GM19468 (cell line): ENCODE data around the gene TRERF1.

Source experiments
- ATAC-seq: cut with Tn5 transposase; IDR thresholded peaks from one replicate; pipeline ENCODE4 v1.9.1; 2021; ENCODE audit warnings: mild to moderate bottlenecking, moderate library complexity, moderate number of reproducible peaks; ENCODE audit not compliant: unreplicated experiment; ENCODE audit errors: extremely low read depth

TRERF1 gene

DNA sequence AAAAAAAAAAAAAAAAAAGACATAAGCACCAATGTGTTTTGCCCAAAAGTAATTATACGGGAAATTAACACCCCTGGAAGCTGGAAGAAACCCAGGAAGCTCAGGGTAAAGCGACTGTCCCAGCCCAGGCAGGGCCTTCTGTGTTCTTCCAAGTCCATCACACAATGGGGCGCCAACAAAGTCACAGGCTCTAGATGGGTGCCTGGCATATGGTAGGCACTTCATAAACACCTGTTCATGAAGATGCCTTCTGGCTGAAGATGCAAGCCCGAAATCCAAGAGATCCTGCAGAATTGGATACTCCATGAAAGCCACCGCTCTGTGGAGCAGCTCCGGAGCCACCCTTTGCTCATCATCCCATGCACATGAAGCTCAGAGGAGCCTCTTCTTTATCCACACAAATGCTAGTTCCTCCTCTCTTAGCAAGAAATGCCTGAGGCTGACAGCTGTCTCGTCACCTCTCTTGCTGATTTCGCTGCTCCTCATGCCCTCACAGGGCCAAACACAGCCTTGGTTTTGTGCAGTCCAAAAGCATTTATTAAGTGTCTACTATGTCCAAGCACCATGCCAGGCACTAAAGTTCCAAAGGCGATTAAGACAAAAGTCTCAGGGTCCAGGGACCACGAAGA lies 76.6 kb downstream of the TRERF1 start:
- ATAC-seq, result no peak

DNA sequence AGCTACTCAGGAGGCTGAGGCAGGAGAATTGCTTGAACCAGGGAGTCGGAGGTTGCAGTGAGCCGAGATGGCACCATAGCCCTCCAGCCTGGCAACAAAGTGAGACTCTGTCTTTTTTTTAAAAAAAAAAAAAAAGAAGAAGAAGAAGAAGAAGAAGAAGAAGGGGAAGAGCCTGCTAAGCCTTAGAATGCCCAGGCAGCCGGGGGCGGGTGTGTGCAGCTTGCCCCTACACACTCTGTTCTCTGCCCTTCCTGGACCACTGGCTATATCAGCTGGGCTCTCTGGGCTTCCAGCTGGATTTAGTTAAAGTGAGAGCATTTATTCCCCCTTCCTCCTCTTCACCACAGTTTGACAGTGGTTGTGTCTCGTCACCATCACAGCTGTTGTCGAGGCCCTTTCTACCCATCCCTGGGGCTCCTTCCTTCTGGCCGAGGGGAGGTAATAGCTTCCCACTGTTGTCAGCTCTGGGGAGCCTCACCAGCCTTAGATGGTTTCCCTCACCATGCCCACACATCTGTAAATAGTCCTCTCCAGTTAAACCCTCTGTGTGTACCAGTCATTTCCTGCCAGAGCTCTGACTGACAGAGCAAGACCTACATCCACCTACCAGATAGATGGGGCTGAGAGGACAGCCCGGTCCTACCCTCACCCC lies 77.6 kb downstream of the TRERF1 start:
- ATAC-seq, result no peak

DNA sequence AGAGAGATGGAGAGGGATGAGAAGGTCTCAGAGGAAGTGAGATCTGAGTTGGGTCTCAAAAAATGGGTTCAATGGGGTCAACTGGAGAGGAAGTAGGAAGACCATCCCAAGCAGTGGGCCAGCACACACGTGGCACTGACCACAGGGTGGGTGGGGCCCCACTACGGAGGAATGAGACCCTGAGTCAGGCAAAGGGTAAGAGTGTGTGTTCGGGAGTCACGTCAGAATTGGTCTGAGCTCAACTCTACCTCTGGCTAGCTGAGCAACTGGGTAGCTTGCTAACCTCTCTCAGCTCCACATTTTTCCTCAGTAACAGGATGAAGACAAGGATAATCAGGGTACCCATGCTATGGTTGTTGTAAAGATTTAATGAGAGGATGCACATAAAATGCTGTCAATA lies 79.0 kb downstream of the TRERF1 start:
- ATAC-seq, result no peak

DNA sequence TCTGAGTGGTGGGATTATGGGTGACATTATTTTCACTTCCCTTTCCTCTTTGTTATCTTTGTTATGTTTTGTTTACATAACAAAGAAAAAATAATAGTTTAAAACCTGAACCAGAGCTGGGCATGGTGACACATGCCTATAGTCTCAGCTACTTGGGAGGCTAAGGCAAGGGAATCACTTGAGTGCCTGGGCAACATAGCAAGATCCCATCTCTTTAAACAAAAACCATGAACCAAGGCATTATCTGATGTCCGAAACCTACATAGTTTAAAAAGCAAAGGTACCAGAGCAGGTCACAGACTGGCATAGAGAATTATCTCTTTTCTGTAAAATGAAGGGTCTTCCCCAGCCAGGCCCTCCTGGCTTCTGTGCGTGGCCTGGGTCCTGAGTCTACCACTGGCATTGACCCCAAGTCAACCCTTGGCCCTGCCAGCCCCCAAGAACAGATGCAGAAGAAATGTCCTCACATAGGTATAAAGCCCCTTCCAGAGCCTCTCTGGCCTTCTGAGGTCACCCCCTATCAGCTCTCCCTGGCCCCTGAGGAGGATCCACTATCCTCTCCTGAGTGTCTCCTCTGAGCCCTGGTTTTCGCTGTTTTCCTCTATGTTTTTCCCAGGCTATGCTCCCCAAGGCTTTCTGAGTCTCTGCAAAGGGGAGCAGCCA lies 81.3 kb downstream of the TRERF1 start:
- no peak for ATAC-seq

GRCh38 chr6:42369568-42369967 lies 82.2 kb downstream of the TRERF1 start:
- no peak for ATAC-seq

- ATAC-seq, result no peak
Observed at GRCh38 chr6:42368181-42368580, 83.5 kb downstream of the TRERF1 start.

GRCh38 chr6:42367353-42368011 lies 84.2 kb downstream of the TRERF1 start:
- ATAC-seq, result peak; percentile 68

GRCh38 chr6:42366999-42367352 lies 84.8 kb downstream of the TRERF1 start:
- ATAC-seq, result no peak

- no peak for ATAC-seq
Observed at GRCh38 chr6:42366011-42366705, 85.6 kb downstream of the TRERF1 start.

- no peak for ATAC-seq
Observed at GRCh38 chr6:42365021-42365420, 86.7 kb downstream of the TRERF1 start.

DNA sequence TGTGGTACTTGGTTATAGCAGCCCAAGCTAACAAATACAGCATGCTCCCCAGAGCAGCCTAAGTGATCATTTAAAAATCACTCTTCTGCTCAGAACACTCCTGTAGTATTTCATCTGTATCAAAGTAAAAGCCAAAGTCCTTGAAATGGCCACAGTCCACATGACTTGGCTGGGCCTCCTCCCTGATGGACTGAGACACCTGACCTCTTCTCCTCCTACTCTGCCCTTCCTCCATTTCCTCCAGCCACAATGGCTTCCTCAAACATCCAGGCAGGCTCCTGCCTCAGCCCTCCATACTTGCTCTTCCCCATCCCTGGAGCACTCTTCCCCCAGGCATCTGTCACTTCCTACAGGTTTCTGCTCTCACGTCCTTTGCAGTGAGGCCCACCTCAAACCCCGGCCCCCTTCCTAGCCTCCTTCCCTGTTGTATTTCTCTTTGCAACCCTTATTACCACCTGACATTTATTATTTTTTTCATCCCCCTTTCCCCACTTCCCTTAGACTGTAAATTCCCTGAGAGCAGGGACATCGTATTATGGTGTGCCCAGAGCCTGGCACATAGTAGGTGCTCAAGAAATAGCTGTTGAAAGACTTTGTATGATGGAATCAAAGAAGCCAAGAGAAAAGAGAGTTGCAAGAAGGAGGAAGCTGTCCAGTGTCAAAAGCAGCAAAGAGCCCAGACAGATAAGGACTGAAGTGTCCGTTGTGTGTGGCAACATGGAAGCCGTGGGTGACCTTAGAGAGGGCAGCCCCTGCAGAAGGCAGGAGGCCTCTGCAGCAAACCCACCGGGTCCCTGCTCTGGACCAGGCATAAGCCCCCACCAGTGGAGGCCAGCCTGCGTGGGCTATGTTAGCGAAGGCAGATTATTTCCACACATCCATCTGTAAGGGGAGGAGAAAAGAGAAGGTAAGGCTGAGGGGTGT lies 87.5 kb downstream of the TRERF1 start:
- ATAC-seq, result no peak

DNA sequence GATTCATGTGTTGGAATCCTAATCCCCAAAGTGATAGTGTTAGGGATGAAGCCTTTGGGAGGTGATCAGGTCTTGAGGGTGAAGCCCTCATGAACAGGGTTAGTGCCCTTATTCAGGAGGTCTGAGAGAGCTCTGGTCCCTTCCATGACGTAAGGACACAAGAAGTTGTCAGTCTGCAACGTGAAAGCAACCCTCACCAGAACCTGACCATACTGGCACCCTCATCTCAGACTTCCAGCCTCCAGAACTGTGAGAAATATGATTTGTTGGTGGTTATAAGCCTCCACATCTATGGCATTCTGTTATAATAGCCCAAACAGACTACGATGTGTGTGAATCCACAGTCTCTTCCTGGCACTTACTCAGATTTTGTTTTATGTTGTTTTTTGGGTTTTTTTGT lies 90.7 kb downstream of the TRERF1 start:
- ATAC-seq, result no peak

- no peak for ATAC-seq
Observed at GRCh38 chr6:42359021-42359420, 92.7 kb downstream of the TRERF1 start.

DNA sequence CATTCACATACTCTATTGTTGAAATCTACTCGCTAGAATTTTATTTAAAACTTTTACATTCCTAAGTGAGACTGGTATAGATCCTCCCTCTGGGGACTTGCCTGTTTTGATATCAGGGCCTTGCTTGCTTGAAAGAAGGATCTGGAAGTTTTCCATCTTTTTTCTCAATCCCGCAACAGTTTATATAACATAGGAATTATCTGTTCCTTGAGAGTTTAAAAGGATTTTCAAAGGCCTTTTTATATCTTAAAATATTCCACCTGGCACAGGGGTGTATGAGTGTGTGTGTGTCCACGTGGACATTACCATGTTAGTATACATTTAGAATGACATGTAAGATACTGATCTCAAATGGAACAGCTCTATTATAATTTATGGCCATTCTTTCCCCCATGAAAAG lies 96.3 kb downstream of the TRERF1 start:
- ATAC-seq, result no peak

GRCh38 chr6:42354702-42355101 lies 97.0 kb downstream of the TRERF1 start:
- no peak for ATAC-seq

DNA sequence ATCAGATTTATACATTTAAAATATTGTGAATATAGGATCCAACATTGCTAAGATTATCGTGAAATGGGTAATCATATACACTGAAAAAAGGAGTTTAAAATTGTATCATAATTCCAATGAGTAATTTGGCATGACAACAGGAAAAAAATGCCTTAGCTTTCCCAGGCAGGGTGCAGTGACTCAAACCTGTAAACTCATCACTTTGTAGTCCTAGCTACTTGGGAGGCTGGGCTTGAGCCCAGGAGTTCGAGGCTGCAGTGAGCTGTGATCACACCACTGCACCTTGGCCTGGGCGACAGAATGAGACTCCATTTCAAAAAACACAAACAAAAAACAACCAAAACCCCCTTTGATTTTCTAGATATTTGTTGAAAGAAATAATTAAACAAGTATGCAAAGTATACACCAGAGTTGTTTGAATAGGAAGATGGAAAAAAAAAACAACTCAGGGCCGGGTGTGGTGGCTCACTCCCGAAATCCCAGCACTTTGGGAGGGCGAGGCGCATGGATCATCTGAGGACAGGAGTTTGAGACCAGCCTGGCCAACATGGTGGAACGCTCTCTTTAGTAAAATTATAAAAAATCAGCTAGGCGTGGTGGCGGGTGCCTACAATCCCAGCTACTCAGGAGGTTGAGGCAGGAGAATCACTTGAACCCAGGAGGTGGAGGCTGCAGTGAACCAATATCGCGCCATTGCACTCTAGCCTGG lies 98.7 kb downstream of the TRERF1 start:
- ATAC-seq, result no peak

DNA sequence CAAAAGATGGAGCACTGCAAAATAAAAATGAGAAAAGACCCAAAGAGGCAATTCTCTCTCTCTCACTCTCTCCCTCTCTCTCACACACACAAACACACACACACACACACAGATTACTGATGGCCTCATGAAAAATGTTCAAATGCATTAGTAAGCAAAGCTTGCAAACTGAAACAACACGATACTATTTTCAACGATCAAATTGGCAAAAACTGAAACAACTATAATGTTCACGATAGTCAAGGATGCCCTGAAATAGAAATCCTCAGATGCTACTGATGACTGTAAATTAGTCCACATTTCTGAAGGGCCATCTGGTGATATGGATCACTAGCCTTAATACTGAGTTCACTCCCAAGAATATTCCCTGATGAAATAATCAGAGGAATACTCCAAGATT lies 100.8 kb downstream of the TRERF1 start:
- ATAC-seq, result no peak

DNA sequence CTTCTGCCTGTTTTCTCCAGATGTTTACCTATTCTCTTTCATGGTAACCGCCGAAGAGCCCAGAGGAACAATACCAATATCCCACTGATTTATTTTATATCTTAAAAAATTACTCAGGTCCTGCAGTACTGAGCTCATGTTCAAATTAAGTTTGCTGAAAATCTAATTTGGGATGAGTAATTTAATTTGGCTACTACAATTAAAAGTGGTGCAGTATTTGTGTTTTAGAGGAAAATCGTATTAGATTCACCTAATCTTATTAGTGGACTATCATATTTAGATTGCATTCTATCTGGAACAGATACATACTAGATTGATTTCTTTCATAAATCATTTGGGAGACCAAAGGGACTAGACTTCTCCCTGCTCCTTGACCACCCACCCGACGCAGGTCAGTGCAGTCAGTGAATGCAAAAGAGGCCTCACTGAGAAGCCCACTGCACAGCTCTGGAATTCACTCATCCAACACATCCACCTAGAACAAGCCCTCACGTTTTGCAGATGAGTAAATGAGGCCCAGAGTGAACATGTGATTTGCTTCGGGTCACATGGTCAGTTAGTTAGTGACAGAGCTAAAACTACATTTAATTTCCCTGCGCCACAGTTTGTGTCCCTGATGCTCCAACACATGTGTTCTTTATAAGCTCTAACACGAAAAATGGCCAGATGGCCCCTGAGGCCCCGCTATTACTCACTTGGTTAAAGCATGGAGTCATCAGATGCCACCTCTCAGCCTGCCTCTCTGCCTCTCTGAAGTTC lies 101.8 kb downstream of the TRERF1 start:
- no peak for ATAC-seq
